GM19193 (cell line): ENCODE data around the gene IL1F10.

Experiments used
- POLR2A ChIP-seq: IDR thresholded peaks from 4 replicates; pipeline ENCODE4 v1.6.1; 2011; ENCODE audit not compliant: insufficient read depth, insufficient read length; ENCODE audit errors: extremely low read depth

IL1F10 gene

GRCh38 chr2:113084249-113085000 lies 16.7 kb downstream of the IL1F10 start:
- TF ChIP-seq POLR2A = no peak

GRCh38 chr2:113085542-113085941 lies 17.8 kb downstream of the IL1F10 start:
- TF ChIP-seq POLR2A = no peak

GRCh38 chr2:113088213-113088992 lies 20.6 kb downstream of the IL1F10 start:
- TF ChIP-seq POLR2A = no peak

- TF ChIP-seq POLR2A = no peak
These were observed 22.1 kb downstream of the IL1F10 start for GRCh38 chr2:113089916-113090315.

GRCh38 chr2:113091231-113091896 lies 23.6 kb downstream of the IL1F10 start:
- no peak for TF ChIP-seq POLR2A

GRCh38 chr2:113092864-113093612 lies 25.3 kb downstream of the IL1F10 start:
- no peak for TF ChIP-seq POLR2A

GRCh38 chr2:113093613-113093977 lies 25.8 kb downstream of the IL1F10 start:
- no peak for TF ChIP-seq POLR2A

- TF ChIP-seq POLR2A = no peak
These were observed 30.3 kb downstream of the IL1F10 start for GRCh38 chr2:113098041-113098440.

GRCh38 chr2:113098532-113098931 lies 30.8 kb downstream of the IL1F10 start:
- no peak for TF ChIP-seq POLR2A

GRCh38 chr2:113102133-113102532 lies 34.4 kb downstream of the IL1F10 start:
- TF ChIP-seq POLR2A = no peak

- no peak for TF ChIP-seq POLR2A
These were observed 35.5 kb downstream of the IL1F10 start for GRCh38 chr2:113103277-113103676.

GRCh38 chr2:113104054-113104611 lies 36.4 kb downstream of the IL1F10 start:
- TF ChIP-seq POLR2A = no peak

- TF ChIP-seq POLR2A = no peak
These were observed 37.4 kb downstream of the IL1F10 start for GRCh38 chr2:113105047-113105785.

- no peak for TF ChIP-seq POLR2A
These were observed 43.4 kb downstream of the IL1F10 start for GRCh38 chr2:113111121-113111520.
